Jurkat, Clone E6-1 (cell line): Measurements from ENCODE around the gene FABP3. TPM values are rescaled to one million over a fixed set of nuclear protein-coding genes. Genes with fewer than 3 reads are reported as not detected.

Experiments used
- DNase-seq: peaks from one replicate; pipeline ENCODE4 v3.0.0-alpha.2; 2011; ENCODE audit warnings: low read depth, low spot score
- H3K4me3 ChIP-seq: 2 replicates; pipeline ENCODE4 v1.5.1; 2011; ENCODE audit warnings: mild to moderate bottlenecking, low read length, control low read depth, moderate library complexity
- polyA plus RNA-seq: library from polyadenylated mRNA; unstranded; fragments of >200 nt; gene quantifications from one replicate; pipeline ENCODE4 v1.2.1, GENCODE V29; 2012; ENCODE audit warnings: missing spikeins; ENCODE audit not compliant: insufficient read length, insufficient read depth

The FABP3 gene
- 2.9 TPM for polyA plus RNA-seq

DNA sequence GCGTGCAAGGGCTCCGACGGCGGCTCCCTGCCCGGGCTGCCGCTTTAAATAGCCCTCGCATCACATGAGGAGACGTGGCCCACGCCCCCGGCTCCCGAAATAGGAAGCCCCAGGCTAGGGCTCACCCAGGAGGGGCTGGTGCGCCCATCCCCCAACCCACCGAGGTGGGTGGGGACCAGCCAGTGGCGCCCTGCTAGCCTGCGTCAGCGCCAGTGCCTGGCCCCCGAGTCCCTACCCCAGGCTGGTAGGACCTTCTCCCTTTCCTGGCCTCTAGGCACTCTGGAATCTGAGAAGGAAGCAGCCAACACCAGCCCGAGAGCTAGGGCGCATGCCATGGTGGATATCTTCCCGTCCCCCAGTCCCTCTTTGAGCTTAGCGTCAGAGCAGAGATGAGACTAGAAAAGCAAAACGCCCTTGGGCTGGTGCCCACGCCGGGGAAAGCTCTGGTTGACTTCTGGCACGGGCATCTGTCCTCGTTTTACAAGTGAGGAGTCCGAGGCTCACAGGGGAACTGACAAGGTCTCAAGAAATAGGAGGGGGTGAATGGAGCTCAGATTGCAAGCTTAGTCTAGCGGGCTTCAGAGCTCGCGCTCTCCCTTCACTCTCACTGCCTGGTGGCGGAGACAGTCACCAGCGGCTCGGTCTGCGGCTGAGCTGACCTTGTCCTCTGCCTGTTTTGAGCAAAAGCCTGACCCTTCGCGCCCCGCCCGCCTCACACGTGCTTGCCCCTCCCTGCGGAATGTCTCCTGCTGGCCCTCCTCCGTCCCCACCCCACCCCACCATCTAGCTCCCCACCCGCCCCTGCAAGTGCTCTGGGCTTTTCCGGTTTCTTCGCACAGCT, at the start of gene FABP3:
FABP3 (minus strand) TSS at position 21 of the 841 bp plus-strand sequence. CDS start 62 bp downstream, outside the sequence.
- no peak within 1 kb of the TSS for H3K4me3 ChIP-seq
- no peak for DNase-seq

DNA sequence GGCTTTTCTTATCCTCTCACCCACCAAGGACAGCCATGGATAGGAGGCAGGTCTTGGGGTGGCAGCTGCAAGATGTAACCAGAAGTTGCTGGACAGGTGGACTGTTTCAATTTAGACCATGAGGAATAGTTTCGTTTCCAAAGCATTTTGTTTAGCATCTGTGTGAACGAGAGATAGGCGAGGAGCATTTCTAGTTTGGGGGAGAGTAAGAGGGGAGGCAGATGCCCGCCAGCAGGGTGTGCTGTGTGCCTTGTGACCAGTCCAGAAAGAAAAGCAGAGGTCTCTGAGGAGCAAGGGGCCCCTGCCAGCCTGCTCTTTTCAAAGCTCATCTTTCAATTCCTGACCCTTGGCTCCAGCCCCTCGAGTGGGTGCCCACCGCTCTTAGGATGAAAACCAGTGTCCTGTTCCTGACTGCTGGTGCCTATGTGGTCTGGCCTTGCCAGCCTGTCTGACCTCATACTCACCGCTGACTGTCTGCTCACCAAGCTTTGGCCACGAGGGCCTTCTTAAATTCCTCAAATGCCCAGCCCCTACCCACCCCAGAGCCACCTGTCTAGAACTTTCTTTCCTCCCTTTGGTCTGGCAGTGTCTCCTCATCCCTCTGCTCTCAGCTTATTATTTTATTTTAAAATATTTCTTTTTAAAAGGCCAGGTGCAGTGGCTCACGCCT, 48.6 kb upstream of the FABP3 start:
- DNase-seq: no peak

GRCh38 chr1:31420716-31421115, 47.8 kb upstream of the FABP3 start:
- H3K4me3 ChIP-seq: no peak overlapping the region
- no peak for DNase-seq

More for the DNA sequence above, 48.6 kb upstream of the FABP3 start:
- H3K4me3 ChIP-seq: no peak overlapping the region

DNA sequence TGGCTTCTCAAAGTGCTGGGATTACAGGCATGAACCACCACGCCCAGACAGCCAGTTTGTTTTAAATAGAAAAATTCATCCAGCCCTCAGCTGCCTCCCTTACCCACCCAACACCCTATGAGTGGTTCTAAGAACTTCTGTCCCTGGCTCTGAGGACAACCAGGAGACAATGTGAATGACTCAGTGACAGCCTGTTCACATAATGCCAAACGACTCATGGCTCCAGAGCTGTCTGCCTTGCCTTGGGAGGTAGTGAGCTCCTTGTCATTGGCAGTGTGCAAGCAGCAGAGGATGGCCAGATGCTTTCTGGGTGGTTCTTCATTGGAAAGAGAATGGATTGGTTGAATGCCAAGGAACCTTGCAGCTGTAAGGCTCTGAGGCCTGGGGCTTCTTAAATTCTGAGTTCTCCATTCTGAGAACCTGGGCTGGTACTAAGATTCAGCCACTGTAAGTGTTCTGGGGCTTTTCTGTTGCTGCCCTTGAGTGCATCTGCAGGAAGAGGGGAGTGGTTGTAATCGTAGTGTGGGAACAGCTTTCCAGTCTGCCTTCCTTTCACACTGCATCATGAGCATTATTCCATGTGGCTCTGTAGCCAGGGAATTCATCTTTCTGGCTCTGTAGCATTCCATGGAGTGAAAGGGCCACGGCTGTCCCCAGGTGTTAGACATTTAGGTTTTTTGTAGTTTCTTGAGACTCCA, 45.9 kb upstream of the FABP3 start:
- H3K4me3 ChIP-seq: no peak overlapping the region
- no peak for DNase-seq

DNA sequence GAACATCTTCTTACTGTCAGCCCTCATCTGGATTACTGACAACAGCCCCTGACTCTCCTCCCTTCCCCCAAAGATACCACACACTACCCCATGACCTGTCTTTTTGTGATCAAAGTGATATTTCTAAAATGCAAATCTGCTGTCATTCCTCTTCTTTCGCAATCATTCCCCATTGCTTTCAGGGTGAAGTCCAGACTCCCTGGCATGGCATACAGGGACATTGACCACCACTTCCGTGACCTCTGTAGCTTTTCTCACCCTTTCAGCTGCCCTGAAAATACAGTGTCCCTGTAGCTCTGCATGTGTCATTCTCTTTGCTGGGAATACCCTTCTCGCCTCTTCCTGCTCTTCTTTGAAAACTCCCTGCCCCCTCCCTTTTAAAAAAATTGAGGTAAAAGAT, 44.3 kb upstream of the FABP3 start:
- DNase-seq: no peak
- H3K4me3 ChIP-seq: no peak overlapping the region

- DNase-seq: no peak
- H3K4me3 ChIP-seq: no peak overlapping the region
Measured at GRCh38 chr1:31416101-31416736, 43.3 kb upstream of the FABP3 start.

- H3K4me3 ChIP-seq: no peak overlapping the region
- no peak for DNase-seq
Measured at GRCh38 chr1:31415658-31416057, 42.8 kb upstream of the FABP3 start.

DNA sequence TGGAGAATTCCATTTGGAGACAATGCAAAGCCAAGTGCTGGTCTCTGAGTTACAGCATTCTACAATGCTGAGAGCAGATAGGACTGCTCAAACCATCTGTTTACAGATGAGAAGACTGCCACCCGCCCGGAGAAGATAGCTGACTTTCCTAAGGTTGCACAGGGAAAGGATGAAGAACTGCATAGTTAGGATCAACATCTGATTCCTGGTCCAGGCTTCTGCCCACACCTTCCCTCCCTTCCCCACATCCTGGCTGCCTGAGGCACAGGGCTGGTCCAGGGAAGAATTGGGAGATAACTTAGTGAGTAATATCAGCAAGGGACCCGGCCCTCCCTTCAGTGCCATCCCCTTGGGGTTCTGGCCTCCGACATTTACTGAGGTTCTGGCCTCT, 42.1 kb upstream of the FABP3 start:
- no peak overlapping the region for H3K4me3 ChIP-seq
- DNase-seq: no peak

DNA sequence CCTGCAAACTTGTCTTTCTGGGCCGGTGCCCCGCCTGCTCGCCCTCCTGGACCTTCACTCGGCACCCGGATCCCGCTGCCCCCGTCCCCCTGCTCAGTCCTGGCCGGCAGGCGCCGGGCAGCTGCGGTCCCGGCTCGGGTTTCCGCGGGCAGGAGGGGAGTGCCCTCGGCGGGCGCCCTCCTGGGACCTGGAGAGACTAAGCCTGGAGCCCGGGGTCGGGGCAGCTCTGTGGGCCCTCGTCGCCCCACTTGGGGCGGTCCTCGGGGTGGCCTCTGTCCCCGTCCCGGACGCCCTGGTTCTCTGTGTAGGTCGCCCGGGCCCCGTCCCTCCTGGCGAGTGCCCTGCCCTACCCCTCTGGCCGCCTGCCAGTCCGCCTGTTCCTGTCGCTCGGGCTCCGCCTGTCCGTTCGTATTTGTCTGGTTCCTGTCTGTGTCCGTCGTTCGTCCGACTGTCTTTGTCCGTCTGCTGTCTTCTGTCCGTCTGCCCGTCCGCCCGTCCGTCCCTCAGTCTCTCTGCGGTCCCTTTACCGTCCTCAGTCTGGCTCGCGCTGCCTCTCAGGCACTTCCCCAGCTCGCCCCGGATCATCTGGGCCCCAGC, 40.6 kb upstream of the FABP3 start:
- no peak for DNase-seq

DNA sequence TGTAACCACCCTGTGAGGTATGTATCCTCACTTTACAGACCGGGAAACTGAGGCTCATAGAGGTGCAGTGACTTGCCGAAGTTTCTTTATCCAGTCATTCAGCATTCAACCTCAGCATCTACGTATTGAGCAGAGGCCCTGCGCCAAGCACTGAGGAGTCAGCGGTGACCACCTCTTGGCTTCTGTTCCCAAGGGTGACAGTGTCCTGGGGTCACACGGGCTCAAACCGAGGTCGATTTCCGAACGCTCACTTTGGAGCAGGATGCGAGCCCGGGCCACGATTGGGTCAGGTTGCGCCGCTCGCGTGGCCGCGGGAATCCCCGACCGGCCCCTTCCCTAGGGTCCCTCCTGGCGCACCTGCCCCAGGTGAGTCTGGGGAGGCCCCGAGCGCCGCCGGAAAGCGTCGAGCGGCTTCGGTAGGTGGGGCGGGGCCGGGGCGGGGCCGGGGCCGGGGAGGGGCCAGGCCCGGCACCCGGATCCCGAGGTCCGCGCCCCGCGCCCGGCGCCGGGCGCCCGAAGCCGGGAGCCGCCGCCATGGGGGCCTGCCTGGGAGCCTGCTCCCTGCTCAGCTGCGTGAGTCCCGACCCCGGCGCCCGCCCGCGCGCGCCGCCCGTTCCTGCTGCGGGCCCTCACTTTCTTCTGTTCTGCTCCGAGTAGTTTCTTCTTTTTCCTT, 40.0 kb upstream of the FABP3 start, which contains the start of gene SERINC2:
SERINC2 (plus strand) TSS at position 482 of the 673 bp plus-strand sequence; CDS start at position 535, 53 bp downstream.
- no peak for DNase-seq
- H3K4me3 ChIP-seq: peak within 1 kb of the TSS; percentile 58

More for the DNA sequence above, 40.6 kb upstream of the FABP3 start:
- H3K4me3 ChIP-seq: peak overlapping the region; percentile 58

- DNase-seq: no peak
- H3K4me3 ChIP-seq: no peak overlapping the region
Measured at GRCh38 chr1:31412205-31412604, 39.3 kb upstream of the FABP3 start.

GRCh38 chr1:31410871-31411270, 38.0 kb upstream of the FABP3 start:
- no peak for DNase-seq
- H3K4me3 ChIP-seq: no peak overlapping the region

GRCh38 chr1:31409946-31410858, 37.3 kb upstream of the FABP3 start:
- H3K4me3 ChIP-seq: no peak overlapping the region
- DNase-seq: no peak

DNA sequence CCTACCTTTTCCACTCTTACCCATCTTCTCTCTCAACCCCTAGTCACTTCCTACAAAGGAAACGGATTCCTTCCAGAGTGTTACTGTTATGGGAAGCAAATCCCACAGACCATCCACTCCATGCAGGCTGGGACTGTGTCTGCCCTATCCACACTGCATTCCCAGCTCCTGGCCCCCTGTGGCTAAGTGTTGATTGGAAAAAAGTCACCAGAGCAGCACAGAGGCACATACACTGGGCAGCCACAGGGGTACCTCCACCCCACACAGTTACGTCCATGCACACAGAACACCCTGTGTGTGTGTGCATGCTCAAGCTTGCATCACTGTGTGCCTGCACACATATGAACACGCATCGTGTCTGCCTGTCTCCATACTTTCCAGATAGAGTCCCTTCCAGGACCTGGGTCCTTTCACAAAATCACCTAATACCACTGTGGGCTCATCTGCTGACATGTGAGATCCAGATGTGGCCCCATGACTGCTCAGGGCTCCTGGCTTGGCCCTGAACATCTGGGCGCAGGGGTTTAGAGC, 36.0 kb upstream of the FABP3 start:
- H3K4me3 ChIP-seq: no peak overlapping the region
- no peak for DNase-seq

GRCh38 chr1:31407029-31407626, 34.3 kb upstream of the FABP3 start:
- DNase-seq: no peak
- H3K4me3 ChIP-seq: no peak overlapping the region

DNA sequence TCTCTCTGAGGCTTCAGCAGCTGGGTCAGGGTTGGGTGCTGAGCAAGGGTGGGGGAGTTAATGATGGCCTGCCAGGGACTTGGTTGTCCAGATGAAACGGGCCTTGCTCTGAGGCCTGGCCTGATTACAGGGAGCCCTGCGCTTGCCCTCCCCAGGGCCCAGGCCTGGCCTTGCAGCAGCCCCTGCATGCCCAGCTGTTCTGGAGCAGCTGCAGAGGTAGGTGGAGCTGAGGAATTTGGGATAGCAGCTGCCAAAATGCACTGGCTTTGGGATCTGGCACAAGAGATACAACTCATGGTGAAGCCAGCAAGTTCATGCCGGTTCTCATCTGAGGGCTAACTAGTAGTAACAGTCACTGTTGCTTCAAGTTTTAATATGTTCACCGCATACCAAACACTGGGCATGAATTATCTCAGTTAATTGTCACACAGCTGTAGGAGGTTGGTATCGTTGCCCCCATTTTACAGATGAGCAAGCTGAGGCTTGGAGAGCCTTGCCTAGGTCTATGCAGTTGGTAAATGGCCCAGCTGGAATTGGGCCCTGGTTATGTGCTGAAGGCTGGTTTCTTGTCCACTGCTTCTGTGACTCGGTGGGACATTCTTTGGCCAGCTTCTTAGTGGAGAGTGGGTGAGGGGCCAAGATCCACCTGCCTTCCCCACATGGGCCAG, 32.8 kb upstream of the FABP3 start:
- no peak for DNase-seq
- H3K4me3 ChIP-seq: no peak overlapping the region
